NCI-H2081 treated with DMSO at 0.1 percent for 48 hours (cell line): ENCODE measurements around the gene DOCK7.
"Not testable (repeated sequence)": the region's sequence is repeated elsewhere in the genome, so short reads cannot be mapped to it uniquely, and the experiment has no call there.

Experiments used
- DNase-seq: peaks from one replicate; lab custom pipeline; 2025; lab: John Stamatoyannopoulos, UW

DOCK7 gene

DNA sequence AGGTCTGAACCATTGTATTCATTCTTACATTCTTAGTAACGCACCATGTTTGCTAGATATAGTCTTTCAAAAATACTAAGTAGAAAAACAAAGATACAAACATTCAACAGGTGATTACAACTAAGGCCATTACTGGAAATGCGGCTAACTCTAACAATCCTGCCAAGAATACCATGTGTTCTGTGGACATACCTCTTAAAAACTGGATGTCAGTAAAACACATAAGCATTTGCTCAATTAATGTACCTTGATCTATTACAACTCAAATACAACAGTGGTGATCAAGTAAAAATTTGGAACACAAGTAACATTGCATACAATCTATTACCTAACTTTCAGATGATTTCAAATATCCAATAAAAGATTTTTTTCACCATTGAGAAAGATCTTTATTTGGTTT lies 75.4 kb downstream of the DOCK7 start:
- DNase-seq: no peak

DNA sequence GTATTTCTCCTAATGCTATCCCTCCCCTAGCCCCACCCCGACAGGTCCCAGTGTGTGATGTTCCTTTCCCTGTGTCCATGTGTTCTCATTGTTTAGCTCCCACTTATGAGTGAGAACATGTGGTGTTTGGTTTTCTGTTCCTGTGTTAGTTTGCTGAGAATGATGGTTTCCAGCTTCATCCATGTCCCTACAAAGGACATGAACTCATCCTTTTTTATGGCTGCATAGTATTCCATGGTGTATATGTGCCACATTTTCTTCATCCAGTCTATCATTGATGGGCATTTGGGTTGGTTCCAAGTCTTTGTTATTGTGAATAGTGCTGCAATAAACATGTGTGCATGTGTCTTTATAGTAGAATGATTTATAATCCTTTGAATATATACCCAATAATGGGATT lies 77.6 kb downstream of the DOCK7 start:
- not testable (repeated sequence) for DNase-seq

DNA sequence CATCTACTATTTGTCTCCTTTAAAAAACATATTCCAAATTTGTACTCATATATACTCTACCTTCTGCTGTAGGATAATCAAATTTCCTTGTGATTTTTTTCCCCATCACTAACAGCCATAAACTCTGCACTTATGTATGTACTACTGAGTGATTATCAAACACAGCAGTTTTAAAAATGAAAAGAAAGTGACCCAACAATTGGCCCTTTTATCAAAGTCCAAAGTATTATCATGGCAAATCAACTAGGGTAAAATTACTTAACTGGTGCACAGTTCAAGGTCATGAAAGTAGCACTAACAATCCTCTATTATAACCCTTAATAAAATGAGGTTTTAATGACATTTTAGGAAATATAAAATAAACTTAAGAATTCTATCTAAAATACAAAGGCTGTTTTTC lies 79.3 kb downstream of the DOCK7 start:
- no peak for DNase-seq

DNA sequence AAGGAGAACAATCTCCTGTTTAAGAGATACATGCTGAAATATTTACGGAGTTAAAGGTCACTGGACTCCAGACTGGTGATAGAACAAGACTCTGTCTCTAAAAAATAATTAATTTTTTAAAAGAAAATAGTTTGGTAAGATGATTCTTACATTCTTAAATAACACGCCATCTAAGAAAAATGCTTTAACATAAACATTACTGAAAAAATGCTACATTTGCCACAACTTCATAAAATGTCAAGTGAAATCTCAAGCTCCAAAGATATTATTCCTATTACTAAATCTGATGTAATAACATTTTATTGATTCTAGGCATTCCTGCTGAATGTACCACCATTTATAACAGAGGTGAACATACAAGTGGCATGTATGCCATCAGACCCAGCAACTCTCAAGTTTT lies 86.7 kb downstream of the DOCK7 start:
- no peak for DNase-seq

DNA sequence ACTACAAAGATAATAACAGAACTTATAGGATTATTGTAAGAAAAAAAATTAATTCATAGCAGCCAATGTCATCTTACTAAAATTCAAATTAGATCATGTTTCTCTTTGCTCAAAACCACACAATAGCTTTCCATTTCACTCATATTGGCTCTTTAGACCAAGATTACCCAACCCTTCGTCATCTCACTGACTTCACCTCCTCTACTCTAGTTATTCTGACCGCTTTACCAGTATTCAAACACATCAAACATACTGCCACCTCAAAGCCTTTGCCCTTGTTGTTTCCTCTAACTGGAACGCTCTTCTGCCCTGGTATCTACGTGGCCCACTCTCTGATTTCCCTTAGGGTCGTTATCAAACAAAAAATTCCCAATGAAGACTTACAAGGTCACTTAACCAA lies 89.1 kb downstream of the DOCK7 start:
- no peak for DNase-seq

DNA sequence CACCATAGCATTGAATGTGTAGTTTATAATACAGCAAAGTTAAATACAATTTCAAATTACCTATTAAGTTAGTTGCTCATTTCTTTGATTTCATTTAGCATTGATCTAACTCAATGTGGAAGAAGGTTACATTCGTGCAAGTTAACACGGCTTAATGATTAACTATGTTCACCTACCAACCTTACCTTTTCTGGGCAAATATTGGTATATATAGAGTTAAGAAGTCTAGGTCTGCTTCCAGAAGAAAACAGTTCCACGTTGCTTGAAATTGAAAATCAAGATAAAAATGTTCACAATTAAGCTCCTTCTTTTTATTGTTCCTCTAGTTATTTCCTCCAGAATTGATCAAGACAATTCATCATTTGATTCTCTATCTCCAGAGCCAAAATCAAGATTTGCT lies 90.9 kb downstream of the DOCK7 start, which contains the start of gene ANGPTL3:
Gene ANGPTL3, plus strand, starts transcription at position 240 of the 400 bp plus-strand sequence. Its CDS starts 47 bp downstream, at position 287.
- DNase-seq: no peak

DNA sequence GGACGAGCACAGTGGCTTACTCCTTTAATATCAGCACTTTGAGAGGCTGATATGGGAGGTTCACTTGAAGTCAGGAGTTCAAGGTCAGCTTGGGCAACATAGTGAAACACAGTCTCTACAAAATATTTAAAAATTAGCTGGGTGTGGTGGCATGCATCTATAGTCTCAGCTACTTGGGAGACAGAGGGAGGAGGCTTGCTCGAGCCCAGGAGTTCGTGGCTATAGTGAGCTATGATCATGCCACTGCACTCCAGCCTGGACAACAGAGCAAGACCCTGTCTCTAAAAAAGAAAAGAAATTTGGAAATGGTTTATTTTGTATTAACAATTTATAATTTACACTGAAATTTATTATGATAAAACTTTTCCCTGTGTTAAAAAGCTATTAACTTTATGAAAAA lies 92.5 kb downstream of the DOCK7 start:
- DNase-seq: no peak

DNA sequence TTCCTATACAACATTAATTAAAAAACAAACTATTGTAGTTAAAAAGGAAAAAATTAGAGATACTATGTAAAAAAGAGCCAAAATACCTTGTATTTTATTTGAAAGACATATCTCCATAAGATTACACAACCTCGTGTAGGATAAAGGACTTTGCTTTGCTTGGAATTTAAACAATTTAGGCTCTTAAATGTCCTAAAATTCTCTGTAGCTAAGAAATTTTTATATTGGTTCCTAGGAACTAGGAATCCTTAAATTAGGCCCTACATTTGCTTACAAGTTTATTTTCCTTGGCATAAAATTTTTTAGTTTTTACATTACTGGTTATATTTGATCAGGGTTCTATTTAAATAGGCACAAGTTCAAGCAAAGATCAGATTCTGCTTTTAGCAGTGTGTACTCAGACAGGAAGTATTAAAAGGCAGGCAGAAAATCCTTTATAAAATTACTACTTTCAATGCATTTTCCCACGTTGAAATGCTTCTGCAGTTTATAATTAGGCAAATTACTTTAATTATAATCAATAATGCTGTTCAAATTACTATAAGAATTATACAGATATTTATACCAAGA lies 94.3 kb downstream of the DOCK7 start:
- DNase-seq: no peak

DNA sequence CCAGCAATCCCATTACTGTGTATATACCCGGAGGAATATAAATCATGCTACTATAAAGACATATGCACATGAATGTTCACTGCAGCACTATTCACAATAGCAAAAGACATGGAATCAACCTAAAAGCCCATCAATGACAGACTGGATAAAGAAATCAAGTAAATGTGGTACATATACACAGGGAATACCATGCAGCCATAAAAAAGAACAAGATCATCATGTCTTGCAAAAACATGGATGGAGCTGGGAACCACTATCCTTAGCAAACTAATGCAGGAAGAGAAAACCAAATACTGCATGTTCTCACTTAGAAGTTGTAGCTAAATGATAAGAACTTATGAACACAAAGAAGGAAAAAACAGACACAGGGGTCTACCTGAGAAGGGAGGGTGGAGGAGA lies 97.2 kb downstream of the DOCK7 start:
- DNase-seq: no peak

DNA sequence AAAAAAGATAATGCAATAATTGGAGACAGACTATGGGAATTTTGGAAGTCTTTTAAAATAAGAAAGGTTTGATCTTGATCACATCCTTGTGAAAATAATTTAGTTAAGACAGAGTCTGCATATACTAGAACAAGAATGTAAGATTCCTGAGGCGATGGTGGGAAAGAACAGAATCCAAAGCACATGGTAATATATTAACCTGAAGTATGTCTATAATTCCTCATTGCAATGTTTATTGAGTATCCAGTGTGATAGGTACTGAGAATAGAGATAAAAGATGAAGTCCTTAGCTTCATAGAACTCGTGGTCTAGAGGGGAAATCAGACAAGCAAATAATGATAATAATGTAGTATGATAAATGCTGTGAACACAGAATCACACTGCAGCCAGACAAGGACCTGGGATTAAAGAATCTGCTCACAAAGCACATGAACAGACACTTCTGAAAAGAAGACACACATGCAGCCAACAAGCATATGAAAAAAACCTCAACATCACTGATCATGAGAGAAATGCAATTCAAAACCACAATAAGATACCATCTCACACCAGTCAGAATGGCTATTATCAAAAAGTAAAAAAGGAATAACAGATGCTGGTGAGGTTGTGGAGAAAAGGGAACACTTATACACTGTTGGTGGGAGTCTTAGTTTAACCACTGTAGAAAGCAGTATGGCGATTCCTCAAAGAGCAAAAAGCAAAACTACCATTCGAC lies 97.8 kb downstream of the DOCK7 start:
- no peak for DNase-seq

DNA sequence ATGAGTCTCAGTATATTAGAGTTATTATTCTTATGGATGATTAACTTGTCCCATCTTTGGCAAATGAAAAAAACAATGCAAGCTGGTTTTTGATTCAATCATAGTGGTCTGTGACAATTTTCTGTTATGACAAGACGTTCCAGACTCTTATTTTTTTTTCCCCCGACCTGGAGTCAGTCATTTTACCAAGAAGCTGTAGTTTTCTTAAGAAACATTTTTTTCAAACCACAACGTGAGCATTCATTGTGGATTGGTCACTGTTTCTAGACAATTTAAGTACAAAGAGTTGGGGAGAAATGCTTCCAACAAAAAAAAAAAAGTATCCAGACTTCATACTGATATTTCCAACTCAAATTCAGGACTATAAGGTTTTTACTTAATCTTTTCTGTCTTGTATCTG lies 98.9 kb downstream of the DOCK7 start:
- DNase-seq: no peak

DNA sequence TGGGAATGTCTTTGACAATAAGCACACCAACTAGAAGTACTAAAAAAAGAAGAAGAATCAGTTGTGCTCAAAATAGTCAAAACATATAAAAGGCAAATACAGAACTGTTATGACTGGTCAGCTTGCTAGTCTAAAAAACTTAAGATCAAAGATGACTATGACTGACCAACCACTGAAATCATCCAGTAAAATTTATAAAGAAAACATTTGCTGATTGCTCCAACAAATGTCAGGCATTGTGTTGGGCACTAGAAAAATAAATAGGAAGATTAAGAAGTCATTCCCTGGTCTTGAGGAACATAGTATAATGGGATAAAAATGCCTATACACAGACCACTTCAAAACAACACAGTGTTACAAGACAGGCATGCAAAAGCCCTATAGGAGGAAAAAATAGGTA lies 100.2 kb downstream of the DOCK7 start:
- DNase-seq: no peak

DNA sequence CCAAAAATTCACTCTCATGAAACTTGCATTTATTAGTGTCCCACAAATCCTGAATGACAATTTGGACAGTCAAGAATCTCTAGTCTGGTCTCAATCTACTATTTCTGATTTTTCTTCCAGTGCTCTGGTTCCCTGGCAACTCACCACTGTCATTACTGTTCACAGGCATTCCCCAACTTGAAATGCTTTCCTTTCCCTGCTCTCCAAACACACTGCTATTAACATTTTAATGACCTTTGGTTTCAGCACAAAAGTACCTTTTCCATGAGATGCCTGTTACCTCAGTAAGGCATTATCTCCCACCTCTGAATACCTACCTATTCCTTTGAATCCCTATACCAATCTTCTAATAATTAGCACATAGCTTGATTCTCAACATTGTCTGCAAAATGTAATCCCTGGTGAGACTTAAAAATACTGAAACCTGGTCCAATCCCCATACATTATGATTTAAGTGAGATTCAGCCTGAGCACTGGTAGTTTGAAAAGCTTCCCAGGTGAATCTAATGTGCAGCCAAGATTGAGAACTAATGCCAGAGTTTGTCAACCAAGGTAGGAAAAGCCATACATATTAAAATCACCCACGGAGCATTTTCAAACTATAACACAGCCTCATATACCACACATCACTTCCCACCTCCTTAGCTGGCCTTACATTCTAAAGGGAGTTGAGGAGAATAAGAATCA lies 102.6 kb downstream of the DOCK7 start:
- DNase-seq: no peak

DNA sequence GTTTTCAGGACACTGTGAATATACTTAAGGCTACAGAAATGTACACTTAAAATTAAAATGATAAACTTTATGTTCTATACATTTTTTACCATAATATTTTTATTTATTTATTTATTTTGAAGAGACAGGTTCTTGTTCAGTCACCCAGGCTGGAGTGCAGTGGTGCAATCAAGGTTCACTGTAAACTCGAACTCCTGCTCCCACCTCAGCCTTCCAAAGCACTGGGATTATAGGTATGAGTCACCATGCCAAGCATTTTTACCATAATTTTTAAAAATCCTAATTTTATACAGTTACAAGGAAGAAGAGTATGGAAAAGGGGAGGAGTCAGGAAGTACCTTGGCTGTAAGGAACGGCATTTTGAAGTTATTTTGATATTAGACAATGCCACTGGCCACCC lies 114.5 kb downstream of the DOCK7 start:
- DNase-seq: no peak

DNA sequence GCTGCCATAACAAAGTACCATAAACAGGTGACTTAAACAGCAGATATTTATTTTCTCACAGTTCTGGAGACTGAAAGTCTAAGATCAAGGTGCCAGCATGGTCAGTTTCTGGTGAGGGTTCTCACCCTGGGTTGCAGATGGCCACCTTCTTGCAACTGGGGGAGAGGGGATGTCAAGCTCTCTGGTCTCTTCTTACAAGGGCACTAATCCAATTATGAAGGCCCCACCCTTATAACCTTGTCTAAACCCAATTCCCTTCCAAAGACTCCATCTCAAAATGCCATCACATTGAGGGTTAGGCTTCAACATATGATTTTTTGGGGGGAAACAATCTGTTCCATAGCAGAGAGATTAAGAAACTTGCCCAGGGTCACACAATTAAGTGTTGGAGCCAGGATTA lies 115.7 kb downstream of the DOCK7 start:
- DNase-seq: no peak

DNA sequence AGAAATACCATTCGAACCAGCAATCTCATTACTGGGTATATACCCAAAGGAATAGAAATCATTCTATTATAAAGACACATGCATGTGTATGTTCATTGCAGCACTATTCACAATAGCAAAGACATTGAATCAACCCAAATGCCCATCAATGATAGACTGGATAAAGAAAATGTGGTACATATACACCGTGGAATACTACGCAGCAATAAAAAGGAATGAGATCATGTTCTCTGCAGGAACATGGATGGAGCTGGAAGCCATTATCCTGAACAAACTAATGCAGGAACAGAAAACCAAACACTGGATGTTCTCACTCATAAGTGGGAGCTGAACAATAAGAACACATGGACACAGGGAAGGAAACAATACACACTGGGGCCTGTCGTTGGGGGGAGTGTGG lies 116.7 kb downstream of the DOCK7 start:
- DNase-seq: not testable (repeated sequence)

DNA sequence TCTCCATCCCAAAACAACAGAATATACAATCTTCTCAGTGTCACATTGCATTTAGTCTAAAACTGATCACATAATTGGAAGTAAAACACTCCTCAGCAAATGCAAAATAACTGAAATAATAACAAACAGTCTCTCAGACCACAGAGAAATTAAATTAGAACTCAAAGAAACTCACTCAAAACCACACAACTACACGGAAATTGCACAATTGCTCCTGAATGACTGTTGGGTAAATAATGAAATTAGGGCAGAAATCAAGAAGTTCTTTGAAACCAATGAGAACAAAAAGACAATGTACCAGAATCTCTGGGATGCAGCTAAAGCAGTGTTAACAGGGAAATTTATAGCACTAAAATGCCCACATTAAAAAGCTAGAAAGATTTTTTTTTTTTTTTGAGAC lies 120.3 kb downstream of the DOCK7 start:
- DNase-seq: not testable (repeated sequence)

DNA sequence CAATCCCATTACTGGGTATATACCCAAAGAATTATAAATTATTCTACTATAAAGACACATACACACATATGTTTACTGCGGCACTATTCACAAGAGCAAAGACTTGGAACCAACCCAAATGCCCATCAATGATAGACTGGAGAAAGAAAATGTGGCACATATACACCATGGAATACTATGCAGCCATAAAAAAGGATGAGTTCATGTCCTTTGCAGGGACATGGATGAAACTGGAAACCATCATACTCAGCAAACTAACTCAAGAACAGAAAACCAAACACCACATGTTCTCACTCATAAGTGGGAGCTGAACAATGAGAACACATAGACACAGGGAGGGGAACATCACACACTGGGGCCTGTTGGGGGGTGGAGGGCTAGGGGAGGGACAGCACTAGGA lies 121.0 kb downstream of the DOCK7 start:
- not testable (repeated sequence) for DNase-seq

DNA sequence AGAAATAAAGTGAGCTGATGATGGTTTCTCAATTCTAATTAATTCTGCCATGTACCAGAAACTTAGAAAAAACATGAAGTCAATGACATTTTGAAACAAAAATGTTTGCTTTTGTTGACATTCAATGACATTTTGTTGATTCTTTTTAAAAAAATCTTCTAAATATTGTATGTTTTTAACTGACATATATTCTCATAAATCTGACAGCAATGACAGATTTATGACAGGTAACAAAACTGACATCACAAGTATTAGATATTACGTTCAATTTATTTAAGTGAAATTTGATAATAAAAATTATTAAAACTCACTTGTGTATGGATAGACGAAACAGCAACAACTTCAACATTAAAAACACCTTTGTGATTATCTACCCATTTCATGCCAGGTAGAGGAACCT lies 126.9 kb downstream of the DOCK7 start:
- DNase-seq: no peak

DNA sequence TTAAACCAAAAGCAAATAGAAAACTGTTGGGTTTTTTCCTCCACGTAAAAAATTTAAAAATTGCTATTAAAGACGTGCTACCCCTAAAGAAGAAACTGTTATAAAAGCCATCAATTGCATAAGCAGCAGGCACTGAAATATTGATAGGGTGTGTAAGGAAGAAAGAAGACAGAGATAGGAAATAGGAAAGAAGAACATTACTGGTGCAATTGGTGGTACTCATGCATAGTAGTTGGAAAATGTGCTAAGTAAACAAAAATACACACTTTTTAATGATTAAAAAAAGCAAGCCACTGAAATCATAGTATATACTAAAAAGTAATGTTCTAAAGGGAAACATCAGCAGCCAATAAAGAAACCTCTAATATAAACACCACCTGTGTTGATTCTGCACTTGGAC lies 143.6 kb downstream of the DOCK7 start:
- DNase-seq: no peak

DNA sequence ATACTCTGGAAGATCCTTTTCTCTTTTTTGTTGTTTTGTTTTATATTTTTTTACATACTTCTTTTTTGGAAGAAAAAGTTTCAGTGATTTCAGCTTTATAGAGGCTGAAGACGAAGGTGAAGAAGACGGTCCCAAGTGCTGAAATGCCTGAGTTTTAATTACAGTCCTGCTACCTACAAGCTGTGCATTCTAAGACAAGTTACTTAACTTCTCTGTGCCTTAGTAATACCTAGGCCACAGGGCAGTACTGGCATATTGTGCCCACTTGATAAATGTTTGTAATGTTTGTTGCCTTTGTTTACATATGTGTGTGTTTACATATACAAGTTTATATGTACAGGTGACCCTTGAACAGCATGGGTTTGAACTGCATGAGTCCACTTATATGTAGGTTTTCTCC lies 147.1 kb downstream of the DOCK7 start:
- no peak for DNase-seq

DNA sequence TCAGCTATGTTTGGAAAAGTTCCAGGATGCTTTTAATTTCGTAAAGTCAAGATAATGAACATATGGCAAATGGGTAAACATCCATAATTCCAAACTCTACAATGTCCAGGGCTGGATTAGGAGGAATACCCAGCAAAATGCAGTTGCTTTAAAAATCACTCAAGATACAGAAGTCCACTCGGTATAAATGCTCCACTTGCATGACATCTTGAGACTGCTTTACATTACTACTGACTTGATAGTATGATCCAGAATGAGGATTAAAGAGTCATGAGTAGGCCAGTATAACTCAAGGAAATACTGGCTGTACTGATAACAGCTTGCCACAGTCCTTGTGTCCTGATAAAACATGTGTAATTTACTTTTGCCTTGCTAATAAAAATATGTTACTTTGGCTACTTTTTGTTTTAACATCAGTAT lies 149.1 kb downstream of the DOCK7 start:
- no peak for DNase-seq

DNA sequence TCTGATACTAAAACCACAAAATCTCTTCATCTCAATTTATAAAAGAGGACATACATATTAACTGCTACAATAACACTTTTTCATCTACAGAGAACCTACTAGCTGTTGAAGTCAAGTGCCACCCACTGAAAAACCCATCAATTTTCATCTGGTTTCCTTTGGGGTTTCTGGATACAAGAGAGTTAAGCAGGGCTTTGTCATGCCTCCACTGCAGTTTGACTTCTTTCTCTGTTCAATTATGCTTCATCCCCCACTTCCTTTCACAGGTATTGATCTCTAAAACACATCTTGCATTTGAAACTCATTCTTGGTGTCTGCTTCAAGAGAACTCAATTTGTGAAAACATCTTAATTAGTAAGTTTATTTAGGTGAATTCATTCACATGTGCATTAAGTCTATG lies 151.3 kb downstream of the DOCK7 start:
- no peak for DNase-seq
